GM12878 (cell line): ENCODE data around the gene RNASE2. TPM values are rescaled to one million over a fixed set of nuclear protein-coding genes. Genes with fewer than 3 reads are reported as not detected.
A peak's percentile ranks its signal among the peaks of the same experiment; 100 is the strongest.

Experiments used
- ATAC-seq: fragments of 200-7000 bp; cut with Tn5 transposase; 3 replicates; pipeline ENCODE4 v1.9.1; 2020; ENCODE audit warnings: mild to moderate bottlenecking, moderate library complexity
- BruUV-seq: library from RNA; stranded (reverse); fragments of 400-500 nt; replicated peaks from 2 replicates; lab custom pipeline; 2021; lab: Mats Ljungman, UMichigan
- CTCF ChIA-PET: fragments of 300-600 bp; sonication (Branson Sonifier 250); formaldehyde crosslinking; extraction: SDS; loops from one replicate; lab custom pipeline; 2021; ENCODE audit warnings: inconsistent platforms; lab: Yijun Ruan, JAX
- POLR2A ChIA-PET: fragments of 350-600 bp; formaldehyde crosslinking; extraction: SDS; loops from one replicate; lab custom pipeline; 2021; ENCODE audit warnings: inconsistent platforms; lab: Charles Lee
- RAD21 ChIA-PET: fragments of 300-600 bp; sonication (Branson Sonifier 250); formaldehyde crosslinking; loops from one replicate; lab custom pipeline; 2023; ENCODE audit warnings: antibody characterized with exemption; ENCODE audit not compliant: unreplicated experiment; lab: Charles Lee
- SMC1A ChIA-PET: fragments of 300-600 bp; sonication (Branson Sonifier 250); formaldehyde crosslinking; loops from one replicate; lab custom pipeline; 2023; ENCODE audit not compliant: unreplicated experiment, uncharacterized antibody; lab: Charles Lee
- DNase-seq: peaks from one replicate; pipeline ENCODE4 v3.0.0-alpha.2; 2011; ENCODE audit warnings: low read depth, low spot score
- FAIRE-seq: peaks from 3 replicates; lab custom pipeline; 2011; peaks lifted over from hg19 to GRCh38; lab: Jason Lieb, UNC
- H2AFZ ChIP-seq: 2 replicates; pipeline ENCODE4 v1.6.0; 2011; ENCODE audit warnings: low read depth, low read length, control low read depth; ENCODE audit not compliant: control insufficient read depth
- H3K27ac ChIP-seq: 2 replicates; pipeline ENCODE4 v1.5.1; 2011; ENCODE audit warnings: control low read depth; ENCODE audit not compliant: control insufficient read depth, insufficient read depth
- H3K27me3 ChIP-seq, 2 experiments: replicated peaks in 1 of 2; 2 replicates each; pipeline versions ENCODE4 v1.6.0 to v1.6.1; 2011; ENCODE audit warnings: low read length in 1 of 2; ENCODE audit not compliant: control insufficient read depth in 2 of 2, insufficient read depth in 2 of 2
- H3K36me3 ChIP-seq, 2 experiments: 2 replicates each; pipeline ENCODE4 v1.5.1; 2011; ENCODE audit warnings: low read length in 1 of 2; ENCODE audit not compliant: control insufficient read depth in 2 of 2, insufficient read depth in 2 of 2
- H3K4me1 ChIP-seq: 2 replicates; pipeline ENCODE4 v1.6.1; 2011; ENCODE audit warnings: mild to moderate bottlenecking, low read length, moderate library complexity, mixed read lengths; ENCODE audit not compliant: control insufficient read depth, insufficient read depth
- H3K4me2 ChIP-seq: 2 replicates; pipeline ENCODE4 v1.6.0; 2011; ENCODE audit warnings: control low read depth; ENCODE audit not compliant: control insufficient read depth, insufficient read depth
- H3K4me3 ChIP-seq: fragments of 200-600 bp; sonication (generic); 2 replicates; pipeline ENCODE4 v1.5.1; 2016
- H3K79me2 ChIP-seq: 2 replicates; pipeline ENCODE4 v1.6.0; 2011; ENCODE audit warnings: low read length; ENCODE audit not compliant: control insufficient read depth, insufficient read depth
- H3K9ac ChIP-seq: 2 replicates; pipeline ENCODE4 v1.8.0; 2011; ENCODE audit warnings: low read length, control low read depth, mixed read lengths; ENCODE audit not compliant: control insufficient read depth, insufficient read depth
- H3K9me3 ChIP-seq: replicated peaks from 3 replicates; pipeline ENCODE4 v1.5.1; 2011; ENCODE audit warnings: mild to moderate bottlenecking, low read length; ENCODE audit not compliant: control insufficient read depth, insufficient read depth
- H4K20me1 ChIP-seq: 2 replicates; pipeline ENCODE4 v1.6.0; 2011; ENCODE audit not compliant: control insufficient read depth, insufficient read depth
- EGR1 ChIP-seq, 2 experiments: IDR thresholded peaks; 1 replicate in 1 of 2; 2 replicates in 1 of 2; pipeline ENCODE4 v1.6.1; 2011 to 2012; ENCODE audit warnings: low read depth in 2 of 2, low read length in 2 of 2, borderline replicate concordance in 1 of 2, mild to moderate bottlenecking in 1 of 2, moderate library complexity in 1 of 2
- HCFC1 ChIP-seq: fragments of 150-350 bp; IDR thresholded peaks from 2 replicates; pipeline ENCODE4 v1.6.1; 2014; ENCODE audit warnings: low read length
- KAT2A ChIP-seq: conservative IDR thresholded peaks from 2 replicates; pipeline ENCODE4 v1.6.1; 2011; ENCODE audit warnings: low read depth, low read length; ENCODE audit not compliant: control insufficient read depth
- MTA2 ChIP-seq: fragments of 450-650 bp; IDR thresholded peaks from 2 replicates; pipeline ENCODE4 v1.6.1; 2016; ENCODE audit warnings: low read depth, mild to moderate bottlenecking, moderate library complexity
- NBN ChIP-seq: fragments of 450-650 bp; IDR thresholded peaks from 2 replicates; pipeline ENCODE4 v1.6.1; 2016
- NFIC ChIP-seq: IDR thresholded peaks from 2 replicates; pipeline ENCODE4 v1.6.1; 2012; ENCODE audit warnings: low read depth, mild to moderate bottlenecking, inconsistent platforms, low read length, moderate library complexity
- NFXL1 ChIP-seq: fragments of 450-650 bp; IDR thresholded peaks from 2 replicates; pipeline ENCODE4 v1.6.1; 2017; ENCODE audit warnings: antibody characterized with exemption, mild to moderate bottlenecking, borderline replicate concordance
- NR2C1 ChIP-seq: fragments of 450-650 bp; IDR thresholded peaks from 2 replicates; pipeline ENCODE4 v1.6.1; 2017; ENCODE audit warnings: antibody characterized with exemption, mild to moderate bottlenecking, moderate library complexity
- PML ChIP-seq: IDR thresholded peaks from 2 replicates; pipeline ENCODE4 v1.6.1; 2012; ENCODE audit warnings: low read length, inconsistent platforms
- POU2F2 ChIP-seq: IDR thresholded peaks from 3 replicates; pipeline ENCODE4 v1.6.1; 2011; ENCODE audit warnings: low read depth, mild to moderate bottlenecking, low read length, borderline replicate concordance
- RCOR1 ChIP-seq: conservative IDR thresholded peaks from 2 replicates; pipeline ENCODE4 v1.6.1; 2012; ENCODE audit warnings: low read depth, low read length, improper control_type of control experiment
- TCF3 ChIP-seq: IDR thresholded peaks from 2 replicates; pipeline ENCODE4 v1.6.1; 2012; ENCODE audit warnings: low read depth, mild to moderate bottlenecking, low read length, borderline replicate concordance; ENCODE audit not compliant: insufficient read depth
- WGBS: methylation state at CpG from one replicate; pipeline ENCODE4 v1.1.6; 2016; ENCODE audit warnings: low lambda C conversion rate; ENCODE audit not compliant: insufficient replicate concordance, insufficient coverage; ENCODE audit errors: missing lambda C conversion rate; 5-methylcytosine and 5-hydroxymethylcytosine counted together
- in situ Hi-C: fragments of 300-500 bp; cut with MboI; formaldehyde crosslinking; loops from 9 replicates; pipeline ENCODE4 v1.14.3; 2018; ENCODE audit warnings: mixed read lengths
- intact Hi-C: fragments of 100-400 bp; cut with micrococcal nuclease; formaldehyde crosslinking; loops from one replicate; pipeline ENCODE4 v1.14.2; 2022; ENCODE audit not compliant: unreplicated experiment
- polyA plus RNA-seq, 11 experiments: library from polyadenylated mRNA; depleted of rRNA in 4 of 11; unstranded in 6 of 11; stranded (reverse) in 5 of 11; fragments of >200 nt; fragmentation: Nextera tagmentation in 4 of 11; fragmentation: Illumina TruSeq in 1 of 11; extraction: Ambion mirVana in 4 of 11; extraction: Trizol in 1 of 11; gene quantifications; 1 replicate in 1 of 11; 2 replicates in 10 of 11; pipeline versions ENCODE4 v1.2.1 to v1.2.3, GENCODE V29; 2011 to 2016; ENCODE audit warnings: inconsistent platforms in 2 of 11, missing spikeins in 2 of 11, low read depth in 1 of 11
- total RNA-seq, 4 experiments: library from RNA; depleted of rRNA in 3 of 4; stranded (reverse); fragments of >200 nt in 3 of 4; fragmentation: Illumina TruSeq in 1 of 4; extraction: Trizol in 1 of 4; gene quantifications; 2 replicates each; pipeline versions ENCODE4 v1.2.1 to v1.2.3, GENCODE V29; 2013 to 2021
- TF ChIP-seq, protein P1 (sequence below): IDR thresholded peaks from 2 replicates; pipeline ENCODE4 v1.6.1; 2011; ENCODE audit warnings: low read depth, low read length, improper control_type of control experiment, borderline replicate concordance
- TF ChIP-seq, protein P2 (sequence below): fragments of 450-650 bp; IDR thresholded peaks from 2 replicates; pipeline ENCODE4 v1.6.1; 2016; ENCODE audit warnings: mild to moderate bottlenecking

RNASE2 gene
- total and polyA plus RNA-seq, 10 of the 15 experiments (the other 5 are each of a cell fraction or from before 2014, with no cell fraction given), result not detected

DNA sequence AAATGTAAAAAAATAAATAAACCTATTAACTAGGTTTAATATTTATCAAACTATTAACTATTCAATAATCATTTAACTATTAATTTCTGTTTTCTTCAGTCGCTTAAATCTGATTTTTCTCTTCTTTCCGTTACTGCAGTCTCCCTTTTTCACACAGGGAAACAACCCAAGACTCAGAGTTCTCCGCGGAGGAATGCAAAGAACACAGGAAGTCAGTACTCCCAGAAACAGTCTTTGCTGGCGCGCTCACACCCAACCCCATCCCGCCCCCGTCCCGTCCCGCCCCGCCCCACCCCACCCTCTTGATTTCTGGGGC lies 34.1 kb downstream of the RNASE2 start:
- FAIRE-seq (no peak), DNase-seq (no peak), ATAC-seq (no peak)
- no peaks in the 10 kb centered on the region for H4K20me1 ChIP-seq
- H3K27ac ChIP-seq, result peak overlapping the region; percentile 43; the same call in 1 of the 2 replicates
- no peaks in the 10 kb centered on the region for H3K27me3 ChIP-seq
- RAD21 ChIA-PET, result no interaction called here
- intact Hi-C loops (no loop called here), in situ Hi-C loops (no loop called here)
- under 1% methylated on average over 11 of the region's 11 CpGs for WGBS
- H3K4me2 ChIP-seq, result peak overlapping the region; percentile 80
- peaks cover 5% of the 10 kb centered on the region for H3K4me1 ChIP-seq
- SMC1A ChIA-PET, result no interaction called here
- no peak overlapping the region for H3K4me3 ChIP-seq
- BruUV-seq, result no TSS peak
- H2AFZ ChIP-seq, result peak overlapping the region; percentile 84
- CTCF ChIA-PET, result interaction anchor here (1.1 kb wide), 1 partner anchor 17 kb away, joined by 5 read pairs; no protein-coding TSS in a partner anchor
- peaks cover under 1 to 5% of the 10 kb centered on the region in 2 experiments; a peak in 1 of 4 replicates for H3K36me3 ChIP-seq
- peak in 1 of 2 experiments; percentile 37; a peak in 1 of 3 replicates for TF ChIP-seq EGR1 (IDR thresholded peaks at IDR 0.05; ENCODE audit: borderline replicate concordance in 1 of 2, low read depth in 2 of 2, low read length in 2 of 2)
- TF ChIP-seq NFIC, result no peak
- TF ChIP-seq NFXL1, result no peak
- TF ChIP-seq NBN, result no peak
- TF ChIP-seq RCOR1, result no peak
- TF ChIP-seq POU2F2, result peak; percentile 8; the same call in 1 of the 3 replicates
- TF ChIP-seq NR2C1, result no peak
- TF ChIP-seq PML, result no peak
- no peak for TF ChIP-seq MTA2
- TF ChIP-seq HCFC1, result no peak
- TF ChIP-seq TCF3, result no peak
- no peak for TF ChIP-seq KAT2A
- TF ChIP-seq, protein P1, sequence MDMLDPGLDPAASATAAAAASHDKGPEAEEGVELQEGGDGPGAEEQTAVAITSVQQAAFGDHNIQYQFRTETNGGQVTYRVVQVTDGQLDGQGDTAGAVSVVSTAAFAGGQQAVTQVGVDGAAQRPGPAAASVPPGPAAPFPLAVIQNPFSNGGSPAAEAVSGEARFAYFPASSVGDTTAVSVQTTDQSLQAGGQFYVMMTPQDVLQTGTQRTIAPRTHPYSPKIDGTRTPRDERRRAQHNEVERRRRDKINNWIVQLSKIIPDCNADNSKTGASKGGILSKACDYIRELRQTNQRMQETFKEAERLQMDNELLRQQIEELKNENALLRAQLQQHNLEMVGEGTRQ, result no peak
- TF ChIP-seq, protein P2, sequence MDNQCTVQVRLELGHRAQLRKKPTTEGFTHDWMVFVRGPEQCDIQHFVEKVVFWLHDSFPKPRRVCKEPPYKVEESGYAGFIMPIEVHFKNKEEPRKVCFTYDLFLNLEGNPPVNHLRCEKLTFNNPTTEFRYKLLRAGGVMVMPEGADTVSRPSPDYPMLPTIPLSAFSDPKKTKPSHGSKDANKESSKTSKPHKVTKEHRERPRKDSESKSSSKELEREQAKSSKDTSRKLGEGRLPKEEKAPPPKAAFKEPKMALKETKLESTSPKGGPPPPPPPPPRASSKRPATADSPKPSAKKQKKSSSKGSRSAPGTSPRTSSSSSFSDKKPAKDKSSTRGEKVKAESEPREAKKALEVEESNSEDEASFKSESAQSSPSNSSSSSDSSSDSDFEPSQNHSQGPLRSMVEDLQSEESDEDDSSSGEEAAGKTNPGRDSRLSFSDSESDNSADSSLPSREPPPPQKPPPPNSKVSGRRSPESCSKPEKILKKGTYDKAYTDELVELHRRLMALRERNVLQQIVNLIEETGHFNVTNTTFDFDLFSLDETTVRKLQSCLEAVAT, result no peak
- POLR2A ChIA-PET, result no interaction called here
- peak overlapping the region; percentile 25 for H3K9ac ChIP-seq
- peaks cover 16% of the 10 kb centered on the region for H3K79me2 ChIP-seq
- no peaks in the 10 kb centered on the region for H3K9me3 ChIP-seq
